GM18511 (cell line): ENCODE measurements around the gene STRA6.

Source experiments
- ATAC-seq: cut with Tn5 transposase; IDR thresholded peaks from one replicate; pipeline ENCODE4 v1.9.1; 2021; ENCODE audit warnings: mild to moderate bottlenecking, moderate library complexity; ENCODE audit not compliant: unreplicated experiment

STRA6 gene

DNA sequence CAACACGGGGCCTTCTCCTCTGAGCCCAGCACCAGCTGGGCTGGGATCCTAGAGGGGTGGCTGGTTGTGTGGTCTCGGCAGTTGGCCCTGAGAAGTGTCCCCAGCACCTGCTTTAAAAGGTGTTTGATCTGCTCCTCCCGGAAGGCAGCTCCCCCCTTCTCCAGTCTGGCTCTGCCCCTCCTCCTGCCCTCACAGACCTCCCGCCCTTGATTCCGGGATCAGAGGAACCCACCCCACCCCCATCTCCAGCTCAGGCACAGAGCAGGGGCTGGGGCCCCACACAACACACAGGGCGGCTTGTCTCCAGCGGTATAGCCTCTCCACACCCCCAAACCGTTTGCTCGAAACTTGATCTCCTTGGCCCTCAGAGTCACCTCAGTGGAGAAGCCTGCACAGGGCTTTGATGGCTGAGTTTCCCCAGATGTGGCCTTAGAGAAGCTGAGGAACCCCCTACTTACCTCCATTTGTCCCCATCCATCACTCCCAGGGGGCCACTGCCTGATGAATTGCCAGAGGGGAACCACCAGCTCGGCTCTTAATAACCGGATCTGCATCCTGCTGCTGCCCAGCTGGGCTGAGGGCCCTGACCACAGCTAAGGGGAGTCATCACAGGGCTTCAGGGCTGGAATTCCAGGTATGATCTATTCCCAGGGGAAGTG is 6.4 kb upstream of the STRA6 start:
- no peak for ATAC-seq

DNA sequence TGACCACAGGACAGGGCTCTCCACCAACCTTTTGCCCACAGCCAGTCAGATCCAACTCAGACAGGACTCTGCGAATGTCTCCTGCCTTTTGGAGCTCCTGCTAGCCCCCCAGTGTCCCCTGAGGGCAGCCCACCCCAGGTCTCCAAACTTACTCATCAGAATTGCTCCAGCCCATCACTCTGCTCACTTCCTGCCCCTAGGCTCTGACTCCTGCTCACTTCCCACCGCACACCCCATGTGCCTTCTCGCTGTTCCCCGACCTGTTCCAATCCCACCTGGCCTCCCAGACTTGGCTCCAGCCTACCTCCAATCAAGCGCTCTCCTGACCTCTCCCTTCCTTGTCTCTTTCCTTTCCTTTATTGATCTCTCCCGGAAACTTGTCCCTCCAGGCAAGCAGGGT is 5.9 kb upstream of the STRA6 start:
- ATAC-seq: no peak

DNA sequence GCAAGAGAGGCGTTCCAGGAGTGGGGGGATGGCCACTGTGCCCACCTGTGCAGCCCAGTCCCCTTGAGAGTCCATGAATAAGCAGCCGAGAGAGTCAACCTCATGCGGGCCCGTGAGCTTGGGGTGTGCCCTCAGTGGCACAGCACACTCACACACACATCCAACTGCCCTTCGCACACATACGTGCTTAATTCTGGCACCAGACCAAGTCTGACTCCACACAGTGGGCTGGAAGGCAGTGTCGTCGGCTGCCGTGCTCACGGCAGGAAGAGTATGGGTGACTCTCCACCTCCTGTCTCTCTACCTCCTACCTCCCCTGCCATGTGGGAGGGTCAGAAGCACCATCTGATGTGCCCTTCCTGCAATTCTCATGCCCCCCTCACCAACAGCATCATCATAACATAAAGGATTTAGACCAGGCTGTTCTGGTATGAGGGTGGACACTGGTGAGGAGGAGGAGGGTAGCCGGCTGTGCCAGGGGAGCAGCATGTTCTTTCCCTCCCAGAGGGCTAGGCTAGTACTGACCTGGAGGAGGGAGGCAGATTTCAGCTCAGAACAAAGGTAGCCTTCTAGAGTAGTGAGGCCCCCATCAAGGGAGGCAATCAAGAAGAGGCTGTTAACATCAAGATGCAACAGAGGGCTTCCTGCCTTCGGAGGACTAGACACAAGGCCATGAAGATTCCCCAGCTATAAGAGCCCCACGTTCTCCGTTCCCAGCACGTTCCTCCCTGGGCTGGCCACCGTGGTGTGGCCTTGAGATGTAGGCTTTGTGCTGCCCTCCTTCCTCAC is 5.3 kb upstream of the STRA6 start:
- ATAC-seq: no peak

DNA sequence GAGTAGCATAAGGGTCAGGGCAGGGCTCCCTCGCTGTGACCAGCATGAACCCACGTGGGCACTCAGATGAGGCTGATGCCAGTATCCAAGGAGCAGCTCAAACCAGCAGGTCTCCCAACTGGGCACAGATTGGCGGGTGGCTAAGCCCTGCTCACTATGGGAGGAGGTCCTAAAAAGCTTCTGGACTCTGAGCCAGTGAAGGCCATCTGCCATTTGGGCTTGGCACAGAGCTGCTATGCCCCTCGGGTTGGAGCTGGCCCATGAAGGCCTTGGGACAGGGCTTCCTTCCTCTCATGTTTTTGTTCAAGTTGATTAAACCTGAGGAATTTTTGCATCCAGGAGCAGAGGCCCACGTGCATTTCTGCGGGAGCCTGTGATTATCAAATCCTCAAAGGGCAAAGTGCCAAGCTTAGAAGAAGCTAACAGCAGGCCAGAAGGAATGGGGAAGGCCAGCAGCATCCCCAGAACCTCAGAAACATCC is 4.3 kb upstream of the STRA6 start:
- no peak for ATAC-seq

DNA sequence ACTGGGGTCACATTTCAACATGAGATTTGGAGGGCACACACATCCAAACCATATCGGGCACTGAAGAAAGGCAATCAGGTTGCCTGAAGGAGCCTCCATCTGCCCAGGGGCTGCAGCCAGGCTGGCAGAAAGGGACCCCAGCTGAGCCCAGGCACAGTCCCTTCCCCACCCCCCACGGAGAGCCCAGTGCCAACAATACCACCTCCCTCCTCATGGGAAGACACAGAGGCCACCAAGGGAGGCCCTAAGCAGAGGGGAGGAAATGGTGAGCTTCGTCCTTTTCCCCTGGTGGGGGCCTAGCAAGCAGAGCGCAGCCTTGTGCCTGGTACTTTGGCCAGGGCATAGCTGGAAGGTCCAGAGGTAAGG is 3.0 kb upstream of the STRA6 start:
- ATAC-seq: no peak

DNA sequence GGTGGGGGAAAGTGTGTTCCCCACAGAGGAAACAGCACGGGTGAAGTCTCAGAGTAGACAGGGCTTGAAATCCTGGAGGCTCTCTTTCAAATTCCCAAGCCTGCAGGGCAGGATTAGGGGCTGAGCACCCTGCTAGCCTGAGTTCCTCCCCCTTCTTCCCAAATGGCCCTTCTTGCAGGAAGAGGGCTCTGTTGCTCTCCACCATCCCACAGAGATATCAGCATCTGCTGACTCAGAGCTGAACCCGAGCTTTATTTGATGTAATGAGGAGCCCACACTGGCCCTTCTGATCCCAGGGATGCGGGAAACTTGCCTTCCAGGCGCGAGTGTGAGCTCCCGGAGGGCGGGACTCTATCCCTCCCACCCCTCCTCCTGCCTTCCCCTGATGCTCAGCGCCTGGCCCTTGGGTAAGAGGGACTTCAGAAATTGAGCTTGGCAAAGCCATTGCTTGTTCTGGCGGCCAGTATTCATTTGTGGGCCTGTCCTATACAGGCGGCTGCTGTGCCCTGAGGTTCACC is 1.4 kb upstream of the STRA6 start:
- no peak for ATAC-seq

DNA sequence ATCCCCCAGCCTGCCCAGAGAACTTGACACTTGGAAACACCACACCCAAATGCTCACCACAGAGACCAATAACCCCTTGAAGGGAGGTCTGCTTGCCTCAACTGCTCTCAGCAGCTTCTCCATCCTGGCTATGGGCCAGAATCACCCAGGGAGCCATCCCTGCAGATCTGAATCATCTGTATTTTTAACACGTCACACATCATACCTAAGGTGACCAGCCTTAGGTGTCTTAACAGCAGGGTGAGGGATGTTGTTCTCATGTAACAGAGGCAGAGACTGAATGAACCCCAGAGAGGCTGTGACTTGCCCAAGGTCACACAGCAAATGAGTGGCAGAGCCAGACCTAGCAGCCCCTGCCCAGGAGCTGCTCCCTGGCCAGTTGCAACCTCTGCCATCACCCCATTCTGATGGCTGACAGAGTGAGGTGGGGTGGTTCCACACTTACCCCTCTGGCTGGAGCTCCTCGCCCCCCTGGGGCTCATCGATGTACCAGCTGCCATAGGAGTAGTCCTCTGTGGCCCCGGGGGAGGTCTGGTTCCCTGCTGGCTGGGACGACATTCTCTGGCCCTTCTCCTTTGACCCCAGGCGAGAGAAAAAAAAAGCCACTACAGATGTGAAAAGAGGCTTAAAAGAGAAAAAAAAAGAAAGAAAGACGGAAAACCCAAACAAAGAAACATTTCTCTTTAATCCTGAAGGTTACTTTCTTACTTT is 722 bp downstream of the STRA6 start:
- ATAC-seq: no peak

DNA sequence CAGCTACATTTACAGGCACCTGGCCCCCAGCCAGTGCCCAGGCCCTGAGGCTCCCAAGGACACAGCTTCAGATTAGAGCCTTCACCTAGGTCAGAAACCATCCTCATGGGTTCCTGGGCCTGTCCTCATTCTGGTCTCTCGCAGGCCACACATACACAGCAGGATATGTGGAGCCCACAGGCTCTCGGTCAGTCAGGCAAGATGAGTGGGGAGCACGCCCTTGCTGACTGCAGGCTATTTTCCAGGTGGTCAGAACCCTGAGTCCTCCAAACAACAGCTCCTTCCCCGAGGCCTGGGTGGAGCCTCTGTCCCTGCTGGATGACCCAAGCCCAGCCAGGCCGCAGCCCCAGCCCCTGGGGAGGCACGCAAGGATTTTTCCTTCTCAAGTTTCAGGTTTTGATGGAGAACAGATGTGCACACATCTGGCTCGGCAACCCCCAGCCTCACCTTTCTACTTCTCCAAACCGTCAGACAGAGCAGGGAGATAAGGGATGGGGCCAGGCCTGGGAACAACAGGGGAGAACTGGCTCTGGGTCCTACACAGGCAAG is 1.6 kb downstream of the STRA6 start:
- no peak for ATAC-seq

DNA sequence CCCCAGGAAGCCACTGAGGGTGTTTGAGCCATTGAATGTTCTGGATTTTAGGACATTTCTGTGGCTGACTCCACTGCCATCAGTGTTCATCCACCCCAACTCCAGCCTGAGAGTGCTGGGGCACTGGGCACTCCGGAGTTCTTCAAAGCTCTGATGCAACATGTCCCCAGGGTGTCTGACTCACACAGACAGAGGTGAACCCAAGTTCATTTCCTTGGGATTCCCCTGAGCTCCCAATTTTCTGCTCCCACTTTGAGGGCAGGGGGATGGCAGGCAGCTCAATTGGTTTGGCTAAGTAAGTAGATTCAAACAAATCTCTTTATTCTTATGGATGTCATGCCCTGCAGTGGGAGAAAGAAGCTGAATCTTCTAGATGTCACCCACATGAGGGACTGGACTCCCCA is 2.2 kb downstream of the STRA6 start:
- ATAC-seq: no peak

DNA sequence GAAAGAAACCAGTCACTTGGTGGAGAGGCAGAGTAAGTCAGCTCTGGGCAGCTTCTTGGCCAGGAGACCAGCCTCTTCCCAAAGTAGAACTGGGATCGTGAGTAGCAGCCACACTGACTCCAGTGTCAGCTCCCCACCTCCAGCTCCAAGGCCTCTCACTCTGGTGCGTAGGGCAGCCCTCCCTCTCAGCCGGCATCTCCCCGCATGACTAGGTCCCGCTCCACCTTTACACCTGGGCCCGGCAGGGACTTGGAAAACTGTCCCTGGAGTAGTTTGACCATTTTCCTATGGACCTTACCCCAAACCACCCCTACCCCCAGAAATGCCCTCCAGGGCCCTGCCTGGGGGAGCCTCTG is 3.3 kb downstream of the STRA6 start:
- ATAC-seq: no peak

DNA sequence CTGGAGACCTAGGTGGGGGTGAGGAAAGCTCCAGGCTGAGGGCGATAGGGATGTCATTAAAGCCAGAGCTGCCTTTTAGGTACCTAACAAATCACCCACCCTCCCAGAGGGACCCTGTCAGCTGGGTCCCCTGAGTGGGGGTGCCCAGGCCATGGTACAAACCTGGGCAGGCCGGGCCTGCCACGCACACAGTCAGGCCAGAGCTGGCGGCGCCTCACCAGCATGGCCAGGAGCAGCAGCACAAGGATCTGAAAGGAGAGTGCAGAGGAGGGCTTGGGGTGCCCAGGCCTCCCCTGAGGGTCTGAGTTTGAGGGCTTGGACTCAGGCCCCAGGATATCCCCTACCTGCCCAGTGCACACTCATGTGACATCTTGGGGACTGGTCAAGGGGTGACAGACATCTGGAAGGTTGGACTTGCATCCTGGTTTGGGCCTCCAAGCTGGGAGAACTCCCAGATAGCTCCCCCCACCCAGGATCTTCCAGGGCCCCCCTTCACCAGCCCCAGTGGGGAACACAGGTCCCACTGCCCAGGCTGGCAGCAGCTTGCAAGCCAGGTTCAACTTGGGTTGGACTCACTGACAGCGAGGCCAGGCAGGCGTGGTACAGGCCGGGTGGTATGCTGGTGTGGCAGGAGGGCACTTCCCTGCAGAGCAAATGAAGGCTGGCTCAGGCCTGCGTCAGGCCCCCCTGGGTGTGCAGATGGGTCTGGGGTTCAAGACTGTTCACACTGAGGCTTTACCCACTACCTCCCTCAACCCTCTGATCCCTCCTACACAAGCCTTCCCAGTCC is 5.2 kb downstream of the STRA6 start:
- ATAC-seq: no peak

DNA sequence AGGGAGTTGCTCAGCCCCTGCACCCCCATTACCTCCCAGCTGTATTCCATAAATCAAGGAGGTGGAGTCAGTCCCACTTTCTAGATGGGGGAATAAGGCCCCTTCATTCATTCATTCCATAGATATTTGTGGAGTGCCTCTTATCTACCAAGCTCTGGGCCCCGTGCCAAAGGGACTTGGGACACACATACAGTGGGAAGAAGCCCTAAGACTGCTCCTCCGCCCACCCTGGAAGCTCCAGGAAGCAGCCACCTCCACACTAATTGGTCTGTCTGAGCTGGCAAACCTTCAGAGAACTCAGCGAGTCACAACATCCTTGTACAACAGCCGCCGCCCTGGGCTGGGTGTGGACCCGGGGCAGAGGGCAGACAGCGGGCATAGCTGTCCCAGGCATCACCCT is 6.4 kb downstream of the STRA6 start:
- no peak for ATAC-seq

DNA sequence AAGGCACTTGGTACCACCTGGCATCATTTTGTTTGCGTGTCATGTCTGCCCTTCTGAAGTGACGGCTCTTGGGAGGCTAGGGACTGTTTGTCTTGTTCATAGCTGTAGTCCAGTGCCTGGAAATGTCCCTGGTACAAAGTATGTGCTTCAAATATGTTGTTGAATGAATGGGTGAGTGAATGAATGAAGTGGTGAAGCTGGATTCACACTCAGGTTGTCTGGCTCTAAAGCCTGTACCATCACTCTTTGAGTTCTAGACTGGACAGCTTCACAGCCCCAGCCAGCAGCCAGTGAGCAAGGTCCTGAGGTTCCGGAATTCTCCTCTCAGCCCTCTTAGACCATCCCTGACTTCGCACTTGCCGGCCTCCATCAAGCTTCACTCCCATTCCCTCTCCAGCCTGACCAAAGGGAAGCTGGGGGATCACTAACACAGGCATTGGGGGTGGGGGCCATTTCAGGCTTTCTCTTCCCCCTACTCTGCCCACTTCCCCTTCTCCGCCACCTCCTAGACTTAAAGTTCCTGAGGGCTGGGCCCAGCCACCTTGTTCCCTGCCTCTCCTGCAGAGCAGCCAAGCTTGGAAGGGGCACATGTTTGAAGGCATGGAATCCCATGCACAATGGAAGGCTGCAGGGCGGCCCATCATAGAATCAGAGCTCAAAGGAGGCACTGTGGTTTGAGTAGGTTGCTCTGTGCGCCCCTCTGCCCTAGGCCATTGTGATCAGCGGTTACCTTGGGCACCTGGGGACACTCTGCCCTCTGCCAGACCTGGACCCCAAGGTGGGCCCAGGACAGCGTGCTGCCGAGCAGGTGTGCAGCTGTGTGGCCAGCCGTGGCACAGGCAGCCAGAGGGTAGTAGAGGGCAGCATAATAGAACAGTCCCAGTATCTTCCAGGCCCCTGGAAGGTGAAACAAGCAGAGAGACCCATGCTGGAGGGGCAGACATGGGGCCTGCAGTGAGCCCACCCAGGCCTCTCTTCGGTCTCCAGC is 7.7 kb downstream of the STRA6 start:
- ATAC-seq: no peak

DNA sequence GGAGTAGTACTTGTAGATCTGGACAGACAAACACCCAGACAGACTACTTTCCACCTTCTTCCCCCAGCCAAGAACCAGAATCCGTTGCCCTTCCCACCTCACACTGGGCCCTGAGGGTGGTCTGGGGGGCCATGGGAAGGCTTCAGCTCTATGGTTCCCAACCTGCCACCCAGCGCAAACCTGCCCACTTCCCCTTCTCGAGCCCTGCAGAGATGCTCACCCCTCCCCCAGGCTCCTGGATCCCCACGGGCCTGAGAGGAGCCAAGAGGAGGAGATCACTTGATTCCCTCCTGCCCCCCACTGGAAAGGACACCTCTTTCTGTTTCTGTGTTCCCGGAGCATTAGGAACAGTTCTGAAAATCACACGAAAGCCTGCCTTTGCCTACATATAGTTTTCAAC is 8.7 kb downstream of the STRA6 start:
- ATAC-seq: no peak

DNA sequence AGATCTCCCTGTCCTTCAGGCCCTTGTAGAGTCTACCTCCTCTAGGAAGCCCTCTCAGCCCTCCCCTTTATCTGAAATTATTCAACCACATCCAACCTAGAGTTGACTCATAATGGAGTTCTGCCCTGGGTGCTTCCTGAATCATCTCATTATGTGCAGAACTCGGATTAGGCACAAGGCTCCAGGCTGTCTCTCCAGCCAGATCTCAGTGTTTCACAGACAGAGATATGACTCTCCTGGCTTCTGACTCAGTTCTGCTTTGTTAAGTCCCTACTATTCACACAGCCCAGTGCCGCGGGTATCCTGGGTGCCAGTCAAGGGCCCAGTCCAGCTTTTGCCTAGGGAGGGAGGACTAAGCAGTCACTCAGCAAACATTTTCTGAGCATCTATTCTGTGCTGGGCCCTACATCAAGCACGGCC is 9.3 kb downstream of the STRA6 start:
- ATAC-seq: no peak

DNA sequence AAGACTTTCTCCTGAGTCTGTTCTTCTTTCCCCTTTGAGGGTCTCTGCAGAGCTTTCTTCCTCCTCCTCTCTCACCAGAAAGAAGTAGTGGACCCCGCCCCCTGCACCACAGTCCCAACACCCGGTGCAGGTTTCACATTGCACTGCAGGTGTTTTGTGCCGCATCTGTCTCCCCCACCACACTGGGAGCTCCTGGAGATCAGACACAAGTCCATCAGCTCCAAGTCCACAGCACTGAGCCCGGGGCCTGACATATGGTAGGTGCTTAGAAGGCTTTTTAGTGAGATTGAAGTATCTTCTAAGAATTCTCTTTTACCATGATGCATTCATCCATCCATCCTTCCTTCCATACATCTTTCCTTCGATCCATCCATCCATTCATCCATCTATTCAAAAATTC is 9.8 kb downstream of the STRA6 start:
- no peak for ATAC-seq

DNA sequence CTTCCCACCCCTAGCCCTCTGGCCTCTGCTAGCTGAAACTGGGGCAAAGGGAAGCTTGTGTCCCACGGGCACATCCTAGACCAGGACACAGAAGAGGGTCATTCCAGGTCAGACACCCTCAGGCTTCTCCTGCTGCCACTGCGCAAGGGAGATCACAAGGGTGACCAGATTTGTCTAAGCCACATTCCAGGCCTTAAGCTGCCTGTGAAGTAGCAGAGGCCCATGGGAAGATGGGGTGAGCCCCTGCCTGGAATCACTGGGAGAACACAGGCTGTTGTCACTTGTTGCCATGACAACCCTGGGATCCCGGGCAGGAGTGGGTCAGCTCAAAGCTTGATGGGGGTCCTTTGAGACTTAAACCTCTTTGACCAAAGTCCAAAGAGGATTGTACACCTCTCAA is 10.8 kb downstream of the STRA6 start:
- ATAC-seq: no peak

DNA sequence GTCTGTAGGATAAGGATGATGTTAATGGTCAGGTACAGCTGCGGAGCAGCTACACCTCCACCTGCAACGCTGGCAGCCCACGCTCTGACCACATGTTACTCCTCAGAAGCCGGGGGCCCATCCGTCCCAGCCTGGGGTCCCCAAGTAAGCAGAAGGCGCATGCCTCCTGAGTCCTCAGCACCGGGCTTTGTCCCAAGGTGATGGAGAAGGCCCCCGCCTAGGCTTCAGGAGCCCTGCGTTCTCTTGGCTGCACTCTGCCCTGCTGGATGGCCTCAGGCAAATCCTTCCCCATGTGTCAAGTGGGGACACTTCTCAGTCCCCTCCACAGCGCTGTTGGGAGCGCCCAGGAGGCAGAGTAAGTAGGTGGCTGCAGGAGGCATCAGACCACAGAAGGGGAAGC is 14.4 kb downstream of the STRA6 start:
- ATAC-seq: no peak

DNA sequence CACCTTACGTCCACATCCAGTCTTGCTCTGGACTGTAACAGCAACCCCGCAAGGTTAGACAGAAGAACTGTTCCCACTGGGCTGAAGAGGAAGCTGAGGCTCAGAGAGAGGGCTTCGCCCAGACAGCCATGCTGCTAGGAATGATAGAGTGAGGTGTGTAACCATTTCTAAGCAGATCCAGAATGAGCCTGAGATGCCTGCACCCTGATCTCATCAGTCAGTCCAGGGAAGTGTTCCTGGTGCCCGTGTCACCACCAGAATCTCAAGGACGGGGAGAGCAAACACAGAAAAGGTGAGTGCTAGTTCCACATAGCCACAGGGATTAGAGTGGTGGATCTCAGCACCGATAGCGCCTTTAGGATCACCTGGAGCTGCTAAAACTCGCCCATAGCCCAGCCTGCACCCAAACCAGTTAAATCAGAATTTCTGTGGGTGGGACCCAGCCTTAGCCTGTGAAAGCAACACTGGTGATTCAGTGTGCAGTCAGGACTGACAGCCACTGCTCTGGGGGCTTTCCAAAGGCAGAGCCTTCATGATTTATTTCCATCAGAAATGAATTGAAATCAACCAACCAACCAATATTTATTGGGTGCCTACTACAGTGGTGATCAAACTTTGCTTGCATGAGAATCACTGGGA is 16.8 kb downstream of the STRA6 start:
- no peak for ATAC-seq
